CD14-positive monocyte (primary cell): Measurements from ENCODE around the gene LRP6. TPM values are rescaled to one million over a fixed set of nuclear protein-coding genes. Genes with fewer than 3 reads are reported as not detected.

Source experiments
- DNase-seq, 3 donors: peaks; one replicate each; pipeline ENCODE4 v3.0.0-alpha.2; 2011 to 2022
- H2AFZ ChIP-seq: 2 replicates; pipeline ENCODE4 v1.6.0; 2012; ENCODE audit warnings: mild to moderate bottlenecking, low read depth, low read length, inconsistent platforms; ENCODE audit not compliant: insufficient read depth, poor library complexity, severe bottlenecking
- H3K27ac ChIP-seq, 2 donors: 1 replicate in 1 of 2; 2 replicates in 1 of 2; pipeline ENCODE4 v1.5.1; 2012 to 2013; ENCODE audit warnings: low read length in 2 of 2, control low read depth in 1 of 2, inconsistent platforms in 1 of 2, low read depth in 1 of 2, mild to moderate bottlenecking in 1 of 2
- H3K27me3 ChIP-seq, 2 donors: one replicate each; pipeline versions ENCODE4 v1.6.0 to v1.6.1; 2011 to 2013; ENCODE audit warnings: low read length in 2 of 2; ENCODE audit not compliant: control insufficient read depth in 2 of 2, insufficient read depth in 2 of 2
- H3K36me3 ChIP-seq, 2 donors: replicated peaks in 1 of 2; 1 replicate in 1 of 2; 2 replicates in 1 of 2; pipeline versions ENCODE4 v1.5.1 to v1.6.1; 2012 to 2013; ENCODE audit warnings: low read length in 2 of 2, control low read depth in 1 of 2, inconsistent platforms in 1 of 2, mild to moderate bottlenecking in 1 of 2; ENCODE audit not compliant: insufficient read depth in 2 of 2, control insufficient read depth in 1 of 2
- H3K4me1 ChIP-seq, 2 donors: 1 replicate in 1 of 2; 2 replicates in 1 of 2; pipeline versions ENCODE4 v1.5.1 to v1.6.1; 2012 to 2013; ENCODE audit warnings: low read length in 2 of 2, control low read depth in 1 of 2, inconsistent platforms in 1 of 2, mild to moderate bottlenecking in 1 of 2, moderate library complexity in 1 of 2; ENCODE audit not compliant: insufficient read depth in 2 of 2, control insufficient read depth in 1 of 2
- H3K4me2 ChIP-seq: replicated peaks from 2 replicates; pipeline ENCODE3; 2012; ENCODE audit warnings: low read length, moderate library complexity, mild to moderate bottlenecking; ENCODE audit not compliant: poor library complexity, severe bottlenecking; ENCODE audit errors: extremely low read depth
- H3K4me3 ChIP-seq, 3 experiments: fragments of 200-600 bp in 1 of 3; sonication (generic) in 1 of 3; replicated peaks in 1 of 3; 1 replicate in 2 of 3; 2 replicates in 1 of 3; pipeline ENCODE4 v1.5.1; 2011 to 2013; ENCODE audit warnings: low read length in 3 of 3, mild to moderate bottlenecking in 3 of 3, control low read depth in 2 of 3, low read depth in 2 of 3, inconsistent platforms in 1 of 3, moderate library complexity in 1 of 3
- H3K79me2 ChIP-seq: 2 replicates; pipeline ENCODE4 v1.6.0; 2012; ENCODE audit warnings: mild to moderate bottlenecking, control low read depth, inconsistent platforms, low read length, moderate library complexity; ENCODE audit not compliant: insufficient read depth
- H3K9ac ChIP-seq: 2 replicates; pipeline ENCODE4 v1.6.0; 2017; ENCODE audit warnings: low read length, mild to moderate bottlenecking; ENCODE audit not compliant: insufficient read depth, poor library complexity, severe bottlenecking
- H3K9me3 ChIP-seq, 2 donors: replicated peaks in 1 of 2; 1 replicate in 1 of 2; 2 replicates in 1 of 2; pipeline versions ENCODE4 v1.5.1 to v1.6.1; 2012 to 2013; ENCODE audit warnings: low read length in 2 of 2, control low read depth in 1 of 2; ENCODE audit not compliant: control insufficient read depth in 1 of 2, insufficient read depth in 1 of 2
- H4K20me1 ChIP-seq: 2 replicates; pipeline ENCODE4 v1.6.0; 2012; ENCODE audit warnings: mild to moderate bottlenecking, low read length, control low read depth, moderate library complexity; ENCODE audit not compliant: insufficient read depth
- H3K27ac Mint-ChIP-seq, 7 donors: one replicate each; pipeline ENCODE4 v1.8.0; 2020; ENCODE audit warnings: mild to moderate bottlenecking in 7 of 7, mixed read lengths in 7 of 7, moderate library complexity in 6 of 7, inconsistent platforms in 2 of 7
- H3K27me3 Mint-ChIP-seq, 3 donors: one replicate each; pipeline ENCODE4 v1.8.0; 2021 to 2022; ENCODE audit warnings: low read depth in 3 of 3, mild to moderate bottlenecking in 3 of 3, mixed read lengths in 3 of 3, moderate library complexity in 3 of 3, inconsistent platforms in 1 of 3
- H3K36me3 Mint-ChIP-seq, 2 donors: one replicate each; pipeline ENCODE4 v1.8.0; 2020; ENCODE audit warnings: mixed read lengths in 2 of 2, inconsistent platforms in 1 of 2, mild to moderate bottlenecking in 1 of 2
- H3K4me1 Mint-ChIP-seq: one replicate; pipeline ENCODE4 v1.8.0; 2020; ENCODE audit warnings: mild to moderate bottlenecking, mixed read lengths
- H3K4me3 Mint-ChIP-seq, 2 donors: one replicate each; pipeline ENCODE4 v1.8.0; 2020; ENCODE audit warnings: mild to moderate bottlenecking in 2 of 2, mixed read lengths in 2 of 2, moderate library complexity in 1 of 2
- H3K9me3 Mint-ChIP-seq, 7 donors: one replicate each; pipeline ENCODE4 v1.8.0; 2020 to 2022; ENCODE audit warnings: mixed read lengths in 7 of 7, mild to moderate bottlenecking in 6 of 7, moderate library complexity in 6 of 7, inconsistent platforms in 2 of 7
- WGBS: methylation state at CpG from one replicate; pipeline ENCODE4 v1.1.5; 2013; ENCODE audit warnings: missing lambda C conversion rate; ENCODE audit not compliant: insufficient coverage; 5-methylcytosine and 5-hydroxymethylcytosine counted together
- intact Hi-C, 2 donors: fragments of 100-400 bp; cut with micrococcal nuclease; formaldehyde crosslinking; loops; one replicate each; pipeline versions ENCODE4 v1.15.0 to v1.15.1; 2023
- polyA plus RNA-seq, 3 donors: library from polyadenylated mRNA; depleted of rRNA in 1 of 3; unstranded in 2 of 3; stranded (reverse) in 1 of 3; fragments of 300-500 nt in 2 of 3; fragments of >200 nt in 1 of 3; fragmentation: Illumina TruSeq in 2 of 3; gene quantifications; 1 replicate in 2 of 3; 2 replicates in 1 of 3; pipeline ENCODE4 v1.2.3, GENCODE V29; 2012 to 2021
- TF ChIP-seq, protein P1 (sequence below): fragments of 200-600 bp; IDR thresholded peaks from one replicate; pipeline ENCODE4 v1.8.0; 2022; ENCODE audit warnings: antibody characterized with exemption, mild to moderate bottlenecking

Gene LRP6
- polyA plus RNA-seq, 3 donors = 0.08 TPM; not detected in 2

DNA sequence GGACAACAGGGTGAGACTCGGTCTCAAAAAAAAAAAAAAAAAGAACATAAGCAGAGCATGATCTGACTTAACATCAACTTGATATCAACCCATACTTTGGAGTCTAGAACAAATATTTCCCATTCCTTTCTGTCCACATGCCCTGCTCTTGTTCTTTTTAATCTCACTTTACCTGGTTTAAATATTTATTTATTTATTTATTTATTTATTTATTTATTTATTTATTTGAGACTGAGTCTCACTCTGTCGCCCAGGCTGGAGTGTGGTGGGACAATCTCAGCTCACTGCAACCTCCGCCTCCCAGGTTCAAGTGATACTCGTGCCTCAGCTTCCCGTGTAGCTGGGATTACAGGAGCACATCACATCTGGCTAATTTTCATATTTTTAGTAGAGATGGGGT lies 19.6 kb upstream of the LRP6 start:
- WGBS = 100% methylated on average over 4 of the region's 5 CpGs
- no peaks in the 10 kb centered on the region for H3K79me2 ChIP-seq
- H3K9ac ChIP-seq = no peak overlapping the region
- no peak overlapping the region for H2AFZ ChIP-seq
- intact Hi-C loops = no loop called here
- H3K4me3 ChIP-seq = no peak overlapping the region
- no peaks in the 10 kb centered on the region for H3K4me1 ChIP-seq
- peaks cover 2 to 15% (median 8%) of the 10 kb centered on the region in 3 donors for H3K27me3 Mint-ChIP-seq
- H3K4me2 ChIP-seq = no peak overlapping the region
- H3K9me3 Mint-ChIP-seq = peaks cover 0 to 6% (median 1%) of the 10 kb centered on the region in 7 donors
- no peaks in the 10 kb centered on the region for H3K9me3 ChIP-seq
- H3K36me3 ChIP-seq = no peaks in the 10 kb centered on the region
- no peaks in the 10 kb centered on the region for H4K20me1 ChIP-seq
- no peak overlapping the region for H3K27ac Mint-ChIP-seq
- no peaks in the 10 kb centered on the region for H3K36me3 Mint-ChIP-seq
- no peaks in the 10 kb centered on the region for H3K4me1 Mint-ChIP-seq
- H3K4me3 Mint-ChIP-seq = no peak overlapping the region
- no peak for DNase-seq
- H3K27me3 ChIP-seq = peaks cover 2 to 3% of the 10 kb centered on the region in 2 donors
- TF ChIP-seq, protein P1, sequence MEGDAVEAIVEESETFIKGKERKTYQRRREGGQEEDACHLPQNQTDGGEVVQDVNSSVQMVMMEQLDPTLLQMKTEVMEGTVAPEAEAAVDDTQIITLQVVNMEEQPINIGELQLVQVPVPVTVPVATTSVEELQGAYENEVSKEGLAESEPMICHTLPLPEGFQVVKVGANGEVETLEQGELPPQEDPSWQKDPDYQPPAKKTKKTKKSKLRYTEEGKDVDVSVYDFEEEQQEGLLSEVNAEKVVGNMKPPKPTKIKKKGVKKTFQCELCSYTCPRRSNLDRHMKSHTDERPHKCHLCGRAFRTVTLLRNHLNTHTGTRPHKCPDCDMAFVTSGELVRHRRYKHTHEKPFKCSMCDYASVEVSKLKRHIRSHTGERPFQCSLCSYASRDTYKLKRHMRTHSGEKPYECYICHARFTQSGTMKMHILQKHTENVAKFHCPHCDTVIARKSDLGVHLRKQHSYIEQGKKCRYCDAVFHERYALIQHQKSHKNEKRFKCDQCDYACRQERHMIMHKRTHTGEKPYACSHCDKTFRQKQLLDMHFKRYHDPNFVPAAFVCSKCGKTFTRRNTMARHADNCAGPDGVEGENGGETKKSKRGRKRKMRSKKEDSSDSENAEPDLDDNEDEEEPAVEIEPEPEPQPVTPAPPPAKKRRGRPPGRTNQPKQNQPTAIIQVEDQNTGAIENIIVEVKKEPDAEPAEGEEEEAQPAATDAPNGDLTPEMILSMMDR = no peak
- no peak overlapping the region for H3K27ac ChIP-seq

DNA sequence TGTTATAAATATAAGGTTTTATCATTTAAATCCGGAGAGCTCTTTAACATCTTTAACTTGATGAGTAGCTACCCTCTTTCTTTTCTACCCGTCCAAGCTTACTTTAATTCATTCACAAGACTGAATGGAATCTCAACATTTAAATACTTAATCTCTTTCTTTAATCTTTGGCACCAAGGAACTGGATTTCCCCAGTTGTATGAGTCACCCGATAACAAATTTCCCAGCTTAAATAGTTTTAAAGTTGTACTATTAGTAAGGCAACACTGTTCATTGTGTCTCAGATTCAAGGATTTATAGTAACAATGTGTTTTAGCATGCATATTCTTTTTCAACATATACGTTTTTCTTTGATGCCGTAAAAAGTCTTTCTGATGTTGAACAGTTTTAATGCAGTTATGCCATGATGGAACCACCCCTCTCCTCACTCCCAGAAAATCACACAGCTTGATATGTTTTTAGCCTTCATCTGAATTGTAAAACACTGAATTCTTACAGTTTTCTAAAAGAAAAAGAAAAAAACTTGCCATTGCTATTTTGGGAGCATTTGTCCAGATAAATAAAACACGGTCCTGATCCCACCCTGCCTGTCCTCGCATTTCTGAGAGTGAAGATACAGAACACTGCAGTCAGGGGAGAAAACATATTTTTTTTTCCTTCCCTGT lies 16.0 kb upstream of the LRP6 start:
- no peaks in the 10 kb centered on the region for H3K36me3 Mint-ChIP-seq
- H3K4me3 ChIP-seq = no peak overlapping the region
- no peak overlapping the region for H3K27ac ChIP-seq
- no peaks in the 10 kb centered on the region for H3K4me1 Mint-ChIP-seq
- no peaks in the 10 kb centered on the region for H3K4me1 ChIP-seq
- H3K9me3 ChIP-seq = no peaks in the 10 kb centered on the region
- no peak overlapping the region for H3K4me2 ChIP-seq
- H4K20me1 ChIP-seq = no peaks in the 10 kb centered on the region
- intact Hi-C loops = no loop called here
- no peaks in the 10 kb centered on the region for H3K79me2 ChIP-seq
- H3K9me3 Mint-ChIP-seq = peaks cover 0 to 5% (median 2%) of the 10 kb centered on the region in 7 donors
- H3K9ac ChIP-seq = no peak overlapping the region
- H3K36me3 ChIP-seq = no peaks in the 10 kb centered on the region
- H3K27me3 Mint-ChIP-seq = peaks cover 3 to 11% (median 8%) of the 10 kb centered on the region in 3 donors
- peaks cover 2 to 3% of the 10 kb centered on the region in 2 donors for H3K27me3 ChIP-seq
- DNase-seq = no peak
- TF ChIP-seq, protein P1 = no peak
- no peak overlapping the region for H3K4me3 Mint-ChIP-seq
- H2AFZ ChIP-seq = no peak overlapping the region
- 93% methylated on average over 2 of the region's 7 CpGs for WGBS
- H3K27ac Mint-ChIP-seq = no peak overlapping the region
